ENCODE results near the gene LRRC66.
A peak's percentile ranks its signal among the peaks of the same experiment; 100 is the strongest.

Gene LRRC66
- 0.56 to 0.61 reads per million in 2 donors for total RNA-seq

GRCh38 chr4:52019936-52020657 is at the start of gene LRRC66:
Gene LRRC66 (minus strand): TSS chr4:52020363. CDS start chr4:52017613, 2,750 bp downstream.
- DNase-seq, result no peak

GRCh38 chr4:52069571-52069970 is 49.4 kb upstream of the LRRC66 start:
- DNase-seq, result no peak

GRCh38 chr4:52059372-52059771 is 39.2 kb upstream of the LRRC66 start:
- DNase-seq, result no peak

DNA sequence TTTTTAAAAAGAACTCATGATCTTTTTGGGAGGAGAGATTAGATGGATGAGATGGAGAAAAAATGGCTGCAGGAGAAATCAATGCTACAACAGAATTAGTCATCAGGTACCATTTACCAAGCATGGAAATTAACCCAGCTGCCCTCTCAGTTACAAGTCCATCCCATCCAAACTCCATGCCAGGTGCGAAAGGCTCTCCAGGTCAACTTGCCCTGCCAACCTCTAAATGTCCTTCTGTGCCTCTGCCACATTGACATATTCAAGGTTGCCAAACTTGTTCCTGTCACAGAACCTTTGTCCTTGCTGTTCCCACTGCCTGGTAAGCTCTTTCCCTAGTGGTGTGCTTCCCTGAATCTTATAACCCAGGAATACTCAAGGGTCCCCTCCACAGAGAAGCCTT is 38.1 kb upstream of the LRRC66 start:
- DNase-seq, result no peak

GRCh38 chr4:52057196-52057595 is 37.0 kb upstream of the LRRC66 start:
- DNase-seq, result no peak

- DNase-seq, result no peak
These were observed 34.1 kb upstream of the LRRC66 start for GRCh38 chr4:52054254-52054653.

DNA sequence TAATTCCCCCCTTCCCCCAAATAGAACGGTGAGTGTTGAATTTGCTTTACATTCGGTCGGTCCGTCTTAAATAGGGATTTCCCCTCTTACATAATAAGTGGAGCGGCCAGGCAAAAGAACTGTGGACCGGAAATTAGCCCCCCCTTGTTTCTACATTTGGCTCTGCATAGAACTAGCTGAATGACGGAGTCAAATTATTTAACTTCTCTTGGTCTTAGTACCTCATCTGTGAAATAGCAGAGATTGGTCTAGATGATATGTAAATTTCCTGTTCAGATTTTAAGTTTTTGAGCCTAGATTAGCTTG is 32.3 kb upstream of the LRRC66 start:
- no peak for DNase-seq

GRCh38 chr4:52051615-52052474 is 31.7 kb upstream of the LRRC66 start:
- no peak for DNase-seq

GRCh38 chr4:52051213-52051614 is 31.1 kb upstream of the LRRC66 start, which contains the start of gene SPATA18:
Gene SPATA18 (plus strand): TSS chr4:52051304. CDS start chr4:52051705, 401 bp downstream.
- no peak for DNase-seq

GRCh38 chr4:52049266-52049665 is 29.1 kb upstream of the LRRC66 start:
- DNase-seq, result no peak

DNA sequence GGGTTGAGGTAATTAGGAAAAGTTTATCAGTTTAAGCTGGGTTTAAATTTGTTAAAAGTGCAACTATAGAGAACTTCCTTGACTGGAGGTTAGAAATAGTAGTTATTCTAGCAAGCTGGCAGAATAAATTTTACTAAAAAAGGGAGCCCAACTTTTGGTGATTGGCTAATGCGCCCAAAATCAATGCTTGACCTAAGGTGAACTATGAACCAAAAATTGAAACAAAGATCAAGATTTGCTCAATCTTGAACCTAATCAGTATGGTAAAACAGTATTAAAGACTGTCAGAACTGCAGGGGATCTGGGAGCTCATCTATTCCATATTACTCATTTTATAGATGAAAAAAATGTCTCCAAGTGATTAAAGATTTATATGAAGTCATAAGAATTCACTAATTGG is 24.9 kb upstream of the LRRC66 start:
- DNase-seq, result no peak

DNA sequence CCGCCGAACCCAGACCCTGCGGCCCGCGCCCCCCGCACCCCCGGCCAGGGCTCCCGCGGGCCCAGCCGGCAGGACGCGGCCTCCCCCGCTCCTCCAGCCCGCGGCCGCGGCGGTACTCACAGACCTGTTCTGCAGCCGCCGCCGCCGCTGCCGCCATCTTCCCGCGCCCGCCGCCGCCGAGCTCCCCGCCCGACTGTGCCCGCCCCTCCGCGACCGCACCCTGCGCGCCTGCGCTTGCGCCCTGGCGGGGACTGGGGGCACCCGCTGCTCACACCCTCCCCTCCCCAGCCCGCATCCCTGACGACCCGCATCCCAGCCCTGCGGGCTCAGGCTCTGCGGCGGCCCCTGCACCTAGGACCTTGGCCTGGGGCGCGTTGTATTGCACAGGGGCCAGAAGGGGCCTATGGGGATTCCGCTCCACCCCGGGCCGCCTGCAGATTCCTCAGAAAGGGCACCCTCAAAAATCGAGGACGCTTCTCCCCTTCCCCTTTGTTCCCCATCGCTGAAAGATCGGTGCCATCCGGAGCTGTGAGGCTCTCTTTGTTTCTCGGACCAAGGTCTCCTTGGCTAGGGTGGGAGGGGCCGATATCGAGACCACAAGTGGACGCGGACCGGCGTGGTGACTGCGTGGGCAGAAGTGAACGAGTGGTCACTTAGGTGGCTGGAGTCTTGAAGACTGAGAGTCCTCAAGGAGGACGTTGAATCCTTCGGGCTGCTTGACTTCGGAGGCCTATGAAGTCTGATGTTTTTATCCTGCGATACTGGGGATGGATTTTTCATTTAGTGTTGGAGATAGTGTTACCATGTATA is 18.1 kb upstream of the LRRC66 start, which contains the start of gene SGCB:
Gene SGCB, minus strand, starts transcription at position 197 of the 810 bp plus-strand sequence. Its CDS starts 40 bp downstream, at position 157.
- DNase-seq, result peak; percentile 60

- no peak for DNase-seq
These were observed 17.5 kb upstream of the LRRC66 start for GRCh38 chr4:52037689-52038102.

- no peak for DNase-seq
These were observed 16.8 kb upstream of the LRRC66 start for GRCh38 chr4:52036886-52037530.

GRCh38 chr4:52035190-52035589 is 15.0 kb upstream of the LRRC66 start:
- no peak for DNase-seq

GRCh38 chr4:52032005-52032404 is 11.8 kb upstream of the LRRC66 start:
- DNase-seq, result no peak

GRCh38 chr4:52028970-52029369 is 8.8 kb upstream of the LRRC66 start:
- DNase-seq, result no peak

DNA sequence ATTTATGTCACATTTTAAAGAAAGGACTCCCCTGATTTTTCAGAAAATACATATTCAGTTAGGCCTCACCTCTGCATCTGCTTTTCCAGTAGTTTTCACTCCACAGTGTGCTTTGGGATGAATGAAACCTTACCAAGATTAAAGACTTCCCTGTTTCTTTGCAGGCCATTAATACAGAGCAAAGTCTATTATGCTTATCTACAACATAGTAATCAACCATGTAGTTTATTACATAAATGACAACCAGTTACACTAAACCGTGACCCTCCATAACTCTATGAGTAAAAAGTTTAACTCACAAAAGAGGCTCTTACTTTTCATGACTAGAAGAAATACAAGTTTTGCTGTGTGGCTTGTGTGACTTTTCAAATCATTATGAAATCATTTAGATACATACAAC is 2.3 kb downstream of the LRRC66 start:
- DNase-seq, result no peak

- DNase-seq, result no peak
These were observed 3.2 kb downstream of the LRRC66 start for GRCh38 chr4:52016981-52017380.

DNA sequence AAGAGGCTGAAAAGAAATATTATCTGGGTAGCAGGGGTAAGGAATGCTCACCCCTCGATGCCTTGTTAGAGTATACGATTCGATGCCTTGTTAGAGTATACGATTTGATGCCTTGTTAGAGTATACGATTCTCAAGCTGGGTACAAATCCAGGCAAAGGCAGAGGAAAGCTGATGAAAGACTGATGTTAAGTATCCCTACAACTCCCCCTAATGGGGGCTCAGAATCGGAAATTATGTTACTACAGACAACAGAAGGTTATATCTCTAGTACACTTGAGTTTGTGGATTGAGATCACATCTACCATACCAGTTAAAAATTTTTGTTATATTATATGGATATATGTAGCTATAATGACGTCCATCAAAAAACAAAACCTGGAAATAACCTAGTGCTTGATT is 4.8 kb downstream of the LRRC66 start:
- DNase-seq, result no peak

GRCh38 chr4:52014903-52015302 is 5.3 kb downstream of the LRRC66 start:
- DNase-seq, result no peak

DNA sequence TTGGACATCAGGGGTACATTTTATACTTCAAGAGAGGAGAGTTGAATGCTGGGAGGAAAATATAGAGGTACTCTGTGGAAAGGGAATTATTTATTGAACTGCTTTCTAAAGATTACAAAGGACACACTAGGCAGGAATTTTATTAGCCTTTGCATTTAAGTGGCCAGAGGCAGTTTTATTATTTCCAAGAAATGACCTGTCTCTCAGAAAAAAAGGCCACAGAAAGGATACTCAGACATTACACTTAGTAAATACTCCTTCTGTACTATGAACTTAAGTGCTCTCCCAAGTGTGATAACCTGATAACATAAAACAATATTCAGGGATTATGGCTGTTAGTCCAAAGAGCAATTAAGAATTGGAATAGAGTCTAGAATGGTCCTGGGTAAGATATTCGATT is 7.5 kb downstream of the LRRC66 start:
- no peak for DNase-seq

DNA sequence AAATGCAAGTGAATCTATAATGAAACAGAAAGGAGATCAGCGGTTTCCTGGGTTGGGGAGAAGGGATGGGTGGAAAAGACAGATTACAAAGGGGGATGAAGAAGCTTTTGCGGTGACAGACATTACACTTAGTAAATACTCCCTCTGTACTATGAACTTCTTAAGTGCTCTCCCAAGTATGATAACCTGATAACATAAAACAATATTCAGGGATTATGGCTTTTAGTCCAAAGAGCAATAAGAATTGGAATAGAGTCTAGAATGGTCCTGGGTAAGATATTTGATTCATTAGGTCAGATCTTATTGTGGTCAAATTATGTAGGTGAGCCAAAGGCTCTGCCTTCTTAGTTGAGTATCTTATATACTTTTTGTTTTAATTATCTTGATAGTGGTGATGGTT is 9.2 kb downstream of the LRRC66 start:
- no peak for DNase-seq
